T-helper 2 cell treated with Interferon-gamma antibody and Interleukin-4, amounts not matched to agents 100 ng/mL and 5 ng/mL, for 36 hours (primary cell): ENCODE data around the gene AKAP8. TPM values are rescaled to one million over a fixed set of nuclear protein-coding genes. Genes with fewer than 3 reads are reported as not detected.

Experiments
- total RNA-seq: library from RNA; stranded (reverse); gene quantifications from 2 replicates; pipeline ENCODE4 v1.2.3, GENCODE V29; 2022

AKAP8 gene
- total RNA-seq, 1 donor from 2014 or later = 57.8 TPM

Other genes with a start within 250 kb of the AKAP8 start
- gene NOTCH3, start 178.8 kb downstream of the AKAP8 start, total RNA-seq = not detected in 2 replicates
- gene EPHX3, start 147.3 kb downstream of the AKAP8 start, total RNA-seq = 0.11 TPM in 1 of 2 replicates, not detected in the other
- 115 and 117 TPM in 2 replicates for gene BRD4, start 47.2 kb downstream of the AKAP8 start, total RNA-seq
- gene AKAP8L, start 39.2 kb upstream of the AKAP8 start, total RNA-seq = 76.6 and 78.7 TPM in 2 replicates
- gene WIZ, start 70.2 kb upstream of the AKAP8 start, total RNA-seq = 27.3 and 30.7 TPM in 2 replicates
- 113 and 133 TPM in 2 replicates for gene RASAL3, start 84.8 kb upstream of the AKAP8 start, total RNA-seq
- gene PGLYRP2, start 99.7 kb upstream of the AKAP8 start, total RNA-seq = not detected in 2 replicates
- gene CYP4F22, start 128.7 kb upstream of the AKAP8 start, total RNA-seq = 0.34 and 0.55 TPM in 2 replicates
- gene CYP4F8, start 235.4 kb upstream of the AKAP8 start, total RNA-seq = not detected in 2 replicates